H9 (cell line): ENCODE data around the gene KRT80. TPM values are rescaled to one million over a fixed set of nuclear protein-coding genes. Genes with fewer than 3 reads are reported as not detected.

Experiments used
- DNase-seq: peaks from one replicate; pipeline ENCODE4 v3.0.0-alpha.2; 2017
- H2AFZ ChIP-seq: one replicate; pipeline ENCODE4 v1.6.1; 2013; ENCODE audit warnings: mild to moderate bottlenecking, low read length, control low read depth, moderate library complexity
- H2AK5ac ChIP-seq: 2 replicates; pipeline ENCODE4 v1.6.1; 2013; ENCODE audit warnings: low read length, control low read depth, mixed read lengths; ENCODE audit not compliant: insufficient read length
- H2BK120ac ChIP-seq: one replicate; pipeline ENCODE4 v1.6.1; 2013; ENCODE audit warnings: low read depth, mild to moderate bottlenecking, low read length, control low read depth, inconsistent platforms; ENCODE audit not compliant: poor library complexity, severe bottlenecking
- H2BK12ac ChIP-seq: 2 replicates; pipeline ENCODE4 v1.6.1; 2013; ENCODE audit warnings: low read length, control low read depth, mixed read lengths, low read depth; ENCODE audit not compliant: insufficient read length
- H2BK15ac ChIP-seq: 2 replicates; pipeline ENCODE4 v1.6.1; 2013; ENCODE audit warnings: low read depth, low read length, control low read depth
- H2BK20ac ChIP-seq: one replicate; pipeline ENCODE4 v1.6.1; 2013; ENCODE audit warnings: low read depth, mild to moderate bottlenecking, low read length, control low read depth, inconsistent platforms; ENCODE audit not compliant: poor library complexity, severe bottlenecking
- H2BK5ac ChIP-seq: 2 replicates; pipeline ENCODE4 v1.6.1; 2013; ENCODE audit warnings: low read length, control low read depth, mixed read lengths; ENCODE audit not compliant: insufficient read length
- H3K14ac ChIP-seq: 2 replicates; pipeline ENCODE4 v1.6.1; 2013; ENCODE audit warnings: low read length, control low read depth; ENCODE audit not compliant: insufficient read depth
- H3K18ac ChIP-seq: 2 replicates; pipeline ENCODE4 v1.6.1; 2013; ENCODE audit warnings: low read depth, mild to moderate bottlenecking, mixed read lengths, low read length, control low read depth; ENCODE audit not compliant: insufficient read length
- H3K23ac ChIP-seq: 2 replicates; pipeline ENCODE4 v1.6.1; 2013; ENCODE audit warnings: low read length, control low read depth, mixed read lengths, low read depth; ENCODE audit not compliant: insufficient read length
- H3K23me2 ChIP-seq: 2 replicates; pipeline ENCODE4 v1.6.1; 2013; ENCODE audit warnings: low read depth, mild to moderate bottlenecking, mixed read lengths, low read length, control low read depth; ENCODE audit not compliant: insufficient read length, poor library complexity, severe bottlenecking
- H3K27ac ChIP-seq: 2 replicates; pipeline ENCODE4 v1.5.1; 2013; ENCODE audit warnings: low read length, control low read depth, mixed read lengths, low read depth; ENCODE audit not compliant: insufficient read length
- H3K27me3 ChIP-seq: 2 replicates; pipeline ENCODE4 v1.6.1; 2013; ENCODE audit warnings: low read length, control low read depth, inconsistent platforms; ENCODE audit not compliant: insufficient read depth
- H3K4ac ChIP-seq: 2 replicates; pipeline ENCODE4 v1.6.1; 2013; ENCODE audit warnings: low read depth, mild to moderate bottlenecking, control low read depth, inconsistent platforms, low read length, moderate library complexity
- H3K4me1 ChIP-seq: 2 replicates; pipeline ENCODE4 v1.6.1; 2013; ENCODE audit warnings: low read length, control low read depth, inconsistent platforms; ENCODE audit not compliant: insufficient read depth
- H3K4me2 ChIP-seq: 2 replicates; pipeline ENCODE4 v1.6.1; 2013; ENCODE audit warnings: low read length, control low read depth, mixed read lengths; ENCODE audit not compliant: insufficient read length, insufficient read depth
- H3K56ac ChIP-seq: 2 replicates; pipeline ENCODE4 v1.6.1; 2013; ENCODE audit warnings: low read depth, mild to moderate bottlenecking, mixed read lengths, low read length, control low read depth; ENCODE audit not compliant: insufficient read length
- H3K79me1 ChIP-seq: 2 replicates; pipeline ENCODE4 v1.6.1; 2013; ENCODE audit warnings: low read depth, mild to moderate bottlenecking, moderate library complexity, low read length, control low read depth, inconsistent platforms; ENCODE audit not compliant: insufficient read depth, poor library complexity, severe bottlenecking
- H3K79me2 ChIP-seq: 2 replicates; pipeline ENCODE4 v1.6.1; 2013; ENCODE audit warnings: low read length, control low read depth, inconsistent platforms; ENCODE audit not compliant: insufficient read depth
- H3K9ac ChIP-seq: 2 replicates; pipeline ENCODE4 v1.6.1; 2013; ENCODE audit warnings: low read length, control low read depth, mixed read lengths; ENCODE audit not compliant: insufficient read length; ENCODE audit errors: extremely low read depth
- H3K9me3 ChIP-seq: one replicate; pipeline ENCODE4 v1.6.1; 2013; ENCODE audit warnings: low read depth, low read length, inconsistent platforms; ENCODE audit not compliant: control insufficient read depth
- H3T11ph ChIP-seq: one replicate; pipeline ENCODE4 v1.6.1; 2013; ENCODE audit warnings: mild to moderate bottlenecking, low read length, control low read depth, inconsistent platforms
- H4K20me1 ChIP-seq: one replicate; pipeline ENCODE4 v1.6.1; 2013; ENCODE audit not compliant: control insufficient read depth, insufficient read length, insufficient read depth
- H4K5ac ChIP-seq: 2 replicates; pipeline ENCODE4 v1.6.1; 2013; ENCODE audit warnings: low read depth, mild to moderate bottlenecking, mixed read lengths, low read length, control low read depth; ENCODE audit not compliant: insufficient read length
- H4K8ac ChIP-seq: replicated peaks from 2 replicates; pipeline ENCODE4 v1.6.1; 2013; ENCODE audit warnings: low read length, control low read depth, mixed read lengths, low read depth; ENCODE audit not compliant: insufficient read length
- H4K91ac ChIP-seq: 2 replicates; pipeline ENCODE4 v1.6.1; 2013; ENCODE audit warnings: low read depth, mild to moderate bottlenecking, moderate library complexity, mixed read lengths, low read length, control low read depth; ENCODE audit not compliant: insufficient read length
- H3K27ac Mint-ChIP-seq, 3 experiments: 2 replicates in 2 of 3; 3 replicates in 1 of 3; pipeline ENCODE4 v1.8.0; 2020 to 2021; ENCODE audit warnings: mixed read lengths in 3 of 3, mild to moderate bottlenecking in 1 of 3, moderate library complexity in 1 of 3
- H3K27me3 Mint-ChIP-seq: 2 replicates; pipeline ENCODE4 v1.8.0; 2021; ENCODE audit warnings: low read depth, mild to moderate bottlenecking, moderate library complexity, mixed read lengths
- H3K36me3 Mint-ChIP-seq, 3 experiments: 2 replicates in 2 of 3; 3 replicates in 1 of 3; pipeline ENCODE4 v1.8.0; 2020 to 2021; ENCODE audit warnings: low read depth in 3 of 3, mixed read lengths in 3 of 3; ENCODE audit not compliant: insufficient read depth in 1 of 3
- H3K4me1 Mint-ChIP-seq, 2 experiments: 2 replicates each; pipeline ENCODE4 v1.8.0; 2020; ENCODE audit warnings: mixed read lengths in 2 of 2
- H3K4me3 Mint-ChIP-seq, 2 experiments: 2 replicates in 1 of 2; 3 replicates in 1 of 2; pipeline ENCODE4 v1.8.0; 2020 to 2021; ENCODE audit warnings: mild to moderate bottlenecking in 2 of 2, mixed read lengths in 2 of 2, moderate library complexity in 1 of 2
- H3K9me3 Mint-ChIP-seq, 2 experiments: 2 replicates in 1 of 2; 3 replicates in 1 of 2; pipeline ENCODE4 v1.8.0; 2020; ENCODE audit warnings: mild to moderate bottlenecking in 2 of 2, mixed read lengths in 2 of 2, moderate library complexity in 1 of 2
- WGBS: extraction: QIAGEN DNeasy Blood & Tissue Kit; methylation state at CpG from one replicate; pipeline ENCODE4 v1.1.7; 2013; ENCODE audit warnings: missing lambda C conversion rate, low lambda C conversion rate, mixed read lengths; ENCODE audit not compliant: insufficient read length; ENCODE audit errors: extremely low coverage; 5-methylcytosine and 5-hydroxymethylcytosine counted together
- total RNA-seq: library from RNA; stranded (reverse); gene quantifications from 2 replicates; pipeline ENCODE4 v1.2.1, GENCODE V29; 2021
- TF ChIP-seq, protein P1 (sequence below): fragments of 200-600 bp; sonication (generic); conservative IDR thresholded peaks from 3 replicates; pipeline ENCODE4 v1.8.0; 2021; ENCODE audit warnings: antibody characterized with exemption, mild to moderate bottlenecking

Gene KRT80
- total RNA-seq, 1 experiment from 2014 or later: not detected

DNA sequence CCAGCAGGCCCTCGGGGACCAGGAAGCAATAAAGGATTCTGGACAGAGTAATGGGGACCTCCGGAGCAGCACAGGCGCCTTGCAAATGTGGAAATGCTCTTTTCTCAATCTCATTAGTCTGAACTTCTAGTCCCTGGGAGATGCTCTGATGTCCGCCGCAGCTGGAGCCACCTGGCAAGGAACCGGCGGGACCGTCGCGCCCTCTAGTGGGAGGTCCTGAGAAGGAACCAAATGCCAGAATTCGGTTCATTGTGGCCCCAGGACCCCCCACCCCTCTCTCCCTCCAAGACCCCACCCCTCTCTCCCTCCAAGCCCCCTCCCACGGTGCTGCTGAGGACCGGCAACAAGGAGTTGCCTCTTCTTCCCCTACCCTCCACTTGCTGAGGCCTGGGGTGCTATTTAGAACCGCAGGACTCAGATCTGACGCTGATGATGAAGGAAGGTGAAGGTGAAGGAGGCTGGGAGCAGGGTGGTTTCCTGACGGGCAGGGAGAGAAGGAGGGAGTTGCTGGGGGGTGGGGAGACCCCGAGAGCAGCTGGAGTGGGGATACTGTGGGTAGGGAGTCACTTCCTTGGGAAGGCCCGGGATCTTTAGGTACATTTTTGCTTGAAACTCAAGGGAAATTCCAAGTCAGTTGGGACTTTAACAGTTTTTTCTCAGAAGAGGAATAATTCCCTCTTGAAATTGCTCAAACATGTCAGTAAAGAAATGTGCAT lies 69.8 kb downstream of the KRT80 start:
- no peak overlapping the region for H3K4ac ChIP-seq
- peak overlapping the region; percentile 36 to 50 for H3K4me3 Mint-ChIP-seq
- WGBS: no CpG with 5 or more reads among the region's 18 CpGs

More for the DNA sequence above, 69.8 kb downstream of the KRT80 start:
- Histone ChIP-seq H4K91ac (no peak overlapping the region), H3K9me3 (no peaks in the 10 kb centered on the region), H3K23me2 (no peaks in the 10 kb centered on the region), H3K27ac (no peak overlapping the region), H3K4me1 (peaks cover 38% of the 10 kb centered on the region), H3K9ac (no peak overlapping the region), H3K79me1 (no peaks in the 10 kb centered on the region), H3K18ac (no peak overlapping the region), H3T11ph (no peak overlapping the region), H2BK5ac (no peak overlapping the region), H3K23ac (no peak overlapping the region), H2BK120ac (no peak overlapping the region), H3K4me2 (peak overlapping the region; percentile 26), H3K79me2 (no peaks in the 10 kb centered on the region), H2BK20ac (no peak overlapping the region), H4K20me1 (no peaks in the 10 kb centered on the region), H2AFZ (no peak overlapping the region), H3K14ac (no peak overlapping the region), H3K56ac (no peak overlapping the region), H4K5ac (no peak overlapping the region), H2BK15ac (no peak overlapping the region), H4K8ac (no peak overlapping the region), H2AK5ac (no peak overlapping the region), H2BK12ac (no peak overlapping the region), H3K27me3 (no peaks in the 10 kb centered on the region)
- Mint-ChIP-seq H3K9me3 (no peaks in the 10 kb centered on the region), H3K4me1 (peaks cover 71 to 87% of the 10 kb centered on the region in 2 experiments), H3K27me3 (peaks cover 9% of the 10 kb centered on the region), H3K36me3 (no peaks in the 10 kb centered on the region; a peak in 1 of 7 replicates), H3K27ac (peak overlapping the region in 1 of 3 experiments; percentile 18; a peak in 1 of 7 replicates)
- peak; percentile 89 for DNase-seq
- TF ChIP-seq, protein P1, sequence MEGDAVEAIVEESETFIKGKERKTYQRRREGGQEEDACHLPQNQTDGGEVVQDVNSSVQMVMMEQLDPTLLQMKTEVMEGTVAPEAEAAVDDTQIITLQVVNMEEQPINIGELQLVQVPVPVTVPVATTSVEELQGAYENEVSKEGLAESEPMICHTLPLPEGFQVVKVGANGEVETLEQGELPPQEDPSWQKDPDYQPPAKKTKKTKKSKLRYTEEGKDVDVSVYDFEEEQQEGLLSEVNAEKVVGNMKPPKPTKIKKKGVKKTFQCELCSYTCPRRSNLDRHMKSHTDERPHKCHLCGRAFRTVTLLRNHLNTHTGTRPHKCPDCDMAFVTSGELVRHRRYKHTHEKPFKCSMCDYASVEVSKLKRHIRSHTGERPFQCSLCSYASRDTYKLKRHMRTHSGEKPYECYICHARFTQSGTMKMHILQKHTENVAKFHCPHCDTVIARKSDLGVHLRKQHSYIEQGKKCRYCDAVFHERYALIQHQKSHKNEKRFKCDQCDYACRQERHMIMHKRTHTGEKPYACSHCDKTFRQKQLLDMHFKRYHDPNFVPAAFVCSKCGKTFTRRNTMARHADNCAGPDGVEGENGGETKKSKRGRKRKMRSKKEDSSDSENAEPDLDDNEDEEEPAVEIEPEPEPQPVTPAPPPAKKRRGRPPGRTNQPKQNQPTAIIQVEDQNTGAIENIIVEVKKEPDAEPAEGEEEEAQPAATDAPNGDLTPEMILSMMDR: peak; percentile 92
